GM23338 (cell line): ENCODE data around the gene MSANTD1. TPM values are rescaled to one million over a fixed set of nuclear protein-coding genes. Genes with fewer than 3 reads are reported as not detected.

Experiments
- ATAC-seq: fragments of 200-7000 bp; cut with Tn5 transposase; 3 replicates; pipeline ENCODE4 v1.9.1; 2020
- DNase-seq: peaks from one replicate; pipeline ENCODE4 v3.0.0-alpha.2; 2015; ENCODE audit warnings: low spot score
- H2AFZ ChIP-seq: fragments of 200-600 bp; sonication (generic); 2 replicates; pipeline ENCODE4 v1.8.0; 2016; ENCODE audit warnings: antibody characterized with exemption, mild to moderate bottlenecking, moderate library complexity
- H3F3A ChIP-seq: fragments of 200-600 bp; sonication (generic); replicated peaks from 2 replicates; pipeline ENCODE4 v1.8.0; 2017; ENCODE audit warnings: antibody characterized with exemption, mixed run types, low read depth
- H3K27ac ChIP-seq: fragments of 200-600 bp; sonication (generic); 2 replicates; pipeline ENCODE4 v1.6.1; 2016; ENCODE audit warnings: low read depth
- H3K27me3 ChIP-seq: fragments of 200-600 bp; sonication (generic); 2 replicates; pipeline ENCODE4 v1.8.0; 2016; ENCODE audit warnings: mild to moderate bottlenecking, mixed run types, moderate library complexity; ENCODE audit not compliant: insufficient read depth
- H3K36me3 ChIP-seq: fragments of 200-600 bp; sonication (generic); 2 replicates; pipeline ENCODE4 v1.8.0; 2016; ENCODE audit warnings: mild to moderate bottlenecking; ENCODE audit not compliant: insufficient read depth
- H3K4me1 ChIP-seq: fragments of 200-600 bp; sonication (generic); 2 replicates; pipeline ENCODE4 v1.8.0; 2016; ENCODE audit warnings: mild to moderate bottlenecking, moderate library complexity; ENCODE audit not compliant: insufficient read depth
- H3K4me2 ChIP-seq: fragments of 200-600 bp; sonication (generic); 2 replicates; pipeline ENCODE4 v1.7.1; 2017; ENCODE audit warnings: mixed run types
- H3K4me3 ChIP-seq: fragments of 200-600 bp; sonication (generic); 2 replicates; pipeline ENCODE4 v1.6.1; 2016; ENCODE audit warnings: mixed run types
- H3K79me2 ChIP-seq: fragments of 200-600 bp; sonication (generic); replicated peaks from 2 replicates; pipeline ENCODE4 v1.8.0; 2017; ENCODE audit warnings: mild to moderate bottlenecking; ENCODE audit not compliant: insufficient read depth
- H3K9me2 ChIP-seq: fragments of 200-600 bp; sonication (generic); 2 replicates; pipeline ENCODE4 v1.8.0; 2017; ENCODE audit not compliant: insufficient read depth
- H4K20me1 ChIP-seq: fragments of 200-600 bp; sonication (generic); replicated peaks from 2 replicates; pipeline ENCODE4 v1.8.0; 2017; ENCODE audit warnings: mild to moderate bottlenecking; ENCODE audit not compliant: insufficient read depth
- H3K27ac Mint-ChIP-seq: 2 replicates; pipeline ENCODE4 v1.8.0; 2020; ENCODE audit warnings: inconsistent platforms, mild to moderate bottlenecking, moderate library complexity, mixed read lengths
- H3K27me3 Mint-ChIP-seq: 3 replicates; pipeline ENCODE4 v1.8.0; 2022; ENCODE audit warnings: low read depth, mild to moderate bottlenecking, moderate library complexity, mixed read lengths, inconsistent platforms; ENCODE audit not compliant: insufficient read depth, poor library complexity
- H3K36me3 Mint-ChIP-seq: 3 replicates; pipeline ENCODE4 v1.8.0; 2021; ENCODE audit warnings: low read depth, mild to moderate bottlenecking, inconsistent platforms, moderate library complexity, mixed read lengths
- H3K4me1 Mint-ChIP-seq: 3 replicates; pipeline ENCODE4 v1.8.0; 2020; ENCODE audit warnings: mild to moderate bottlenecking, inconsistent platforms, mixed read lengths
- H3K4me3 Mint-ChIP-seq: 3 replicates; pipeline ENCODE4 v1.8.0; 2021; ENCODE audit warnings: moderate library complexity, mild to moderate bottlenecking, inconsistent platforms, mixed read lengths
- H3K9me3 Mint-ChIP-seq: 3 replicates; pipeline ENCODE4 v1.8.0; 2020; ENCODE audit warnings: moderate library complexity, mild to moderate bottlenecking, inconsistent platforms, mixed read lengths
- CREB1 ChIP-seq: fragments of 250-450 bp; sonication (Bioruptor Pico); IDR thresholded peaks from 2 replicates; pipeline ENCODE4 v1.5.0; 2020; ENCODE audit warnings: low read depth, mild to moderate bottlenecking, moderate library complexity
- CTCF ChIP-seq, 2 experiments: fragments of 200-600 bp in 1 of 2; sonication (generic) in 1 of 2; conservative IDR thresholded peaks; 2 replicates each; pipeline versions ENCODE4 v1.5.1 to v1.6.1; 2016 to 2017; ENCODE audit warnings: antibody characterized with exemption in 2 of 2, low read depth in 2 of 2, mild to moderate bottlenecking in 2 of 2, moderate library complexity in 1 of 2
- ETS1 ChIP-seq: IDR thresholded peaks from 2 replicates; pipeline ENCODE4 v1.6.1; 2016; ENCODE audit warnings: antibody characterized with exemption
- EZH2 ChIP-seq: fragments of 200-600 bp; sonication (generic); IDR thresholded peaks from one replicate; pipeline ENCODE4 v1.8.0; 2017; ENCODE audit warnings: antibody characterized with exemption, mild to moderate bottlenecking, low read depth; ENCODE audit not compliant: unreplicated experiment
- EZH2phosphoT487 ChIP-seq: fragments of 200-600 bp; sonication (generic); IDR thresholded peaks from one replicate; pipeline ENCODE4 v1.8.1; 2018; ENCODE audit warnings: antibody characterized with exemption; ENCODE audit not compliant: unreplicated experiment
- JUNB ChIP-seq: IDR thresholded peaks from one replicate; pipeline ENCODE4 v1.6.1; 2016; ENCODE audit warnings: antibody characterized with exemption; ENCODE audit not compliant: unreplicated experiment
- NANOG ChIP-seq: IDR thresholded peaks from 2 replicates; pipeline ENCODE4 v1.6.1; 2016; ENCODE audit warnings: antibody characterized with exemption, borderline replicate concordance
- POLR2AphosphoS5 ChIP-seq: IDR thresholded peaks from 2 replicates; pipeline ENCODE4 v1.6.1; 2016; ENCODE audit warnings: antibody characterized with exemption, low read depth
- REST ChIP-seq: IDR thresholded peaks from one replicate; pipeline ENCODE4 v1.6.1; 2018; ENCODE audit warnings: antibody characterized with exemption; ENCODE audit not compliant: unreplicated experiment
- STAT1 ChIP-seq: IDR thresholded peaks from one replicate; pipeline ENCODE4 v1.6.1; 2016; ENCODE audit warnings: antibody characterized with exemption; ENCODE audit not compliant: unreplicated experiment
- ZNF114 ChIP-seq: fragments of 250-450 bp; sonication (Bioruptor Pico); IDR thresholded peaks from 2 replicates; pipeline ENCODE4 v1.5.0; 2020; ENCODE audit warnings: mild to moderate bottlenecking, moderate library complexity
- ZNF331 ChIP-seq: fragments of 250-450 bp; sonication (Bioruptor Pico); IDR thresholded peaks from 2 replicates; pipeline ENCODE4 v1.5.0; 2020; ENCODE audit warnings: low read depth, mild to moderate bottlenecking, moderate library complexity
- ZNF462 ChIP-seq: fragments of 250-450 bp; sonication (Bioruptor Pico); IDR thresholded peaks from 2 replicates; pipeline ENCODE4 v1.5.0; 2020; ENCODE audit warnings: mild to moderate bottlenecking, moderate library complexity
- polyA plus RNA-seq: library from polyadenylated mRNA; unstranded; fragments of >200 nt; fragmentation: Nextera tagmentation; extraction: Ambion mirVana; gene quantifications from 2 replicates; pipeline ENCODE4 v1.2.1, GENCODE V29; 2016
- total RNA-seq: library from RNA; depleted of rRNA; stranded (reverse); fragments of >200 nt; shearing (Covaris generic); gene quantifications from 2 replicates; pipeline ENCODE4 v1.2.3, GENCODE V29; 2014

Gene MSANTD1
- total and polyA plus RNA-seq, 2 experiments from 2014 or later = 0.29 to 1.0 TPM

GRCh38 chr4:3291411-3291968 lies 42.5 kb downstream of the MSANTD1 start:
- Mint-ChIP-seq H3K27me3 (peaks cover 36% of the 10 kb centered on the region), H3K4me3 (peak overlapping the region; percentile 82), H3K4me1 (peaks cover 18% of the 10 kb centered on the region), H3K9me3 (no peaks in the 10 kb centered on the region), H3K36me3 (no peaks in the 10 kb centered on the region; the same call in 2 of the 3 replicates), H3K27ac (no peak overlapping the region)
- no peaks in the 10 kb centered on the region for H3K9me2 ChIP-seq
- H3K36me3 ChIP-seq = no peaks in the 10 kb centered on the region
- H3F3A ChIP-seq = peaks cover 5% of the 10 kb centered on the region; the same call in 1 of the 2 replicates
- peak overlapping the region; percentile 90 for H3K4me2 ChIP-seq
- H3K27ac ChIP-seq = no peak overlapping the region
- H3K27me3 ChIP-seq = peaks cover 15% of the 10 kb centered on the region
- peak; percentile 70 for DNase-seq
- ATAC-seq = peak; percentile 26
- no peak for TF ChIP-seq ZNF462
- no peak for TF ChIP-seq ETS1
- no peak for TF ChIP-seq EZH2phosphoT487
- TF ChIP-seq POLR2AphosphoS5 = no peak
- no peak for TF ChIP-seq CTCF (conservative IDR thresholded peaks at IDR 0.05; ENCODE audit: low read depth in 2 of 2)
- no peak for TF ChIP-seq ZNF331
- TF ChIP-seq EZH2 = no peak
- TF ChIP-seq JUNB = no peak
- TF ChIP-seq REST = no peak
- TF ChIP-seq ZNF114 (CRISPR knock-in tag) = no peak
- no peak for TF ChIP-seq STAT1
- no peak for TF ChIP-seq NANOG
- no peak for TF ChIP-seq CREB1 (CRISPR knock-in tag)
- peaks cover 2% of the 10 kb centered on the region; the same call in 1 of the 2 replicates for H3K79me2 ChIP-seq
- H3K4me1 ChIP-seq = peaks cover 8% of the 10 kb centered on the region
- H2AFZ ChIP-seq = peak overlapping the region; percentile 99
- H4K20me1 ChIP-seq = no peaks in the 10 kb centered on the region
- H3K4me3 ChIP-seq = peak overlapping the region; percentile 63
